NCI-H187 treated with DMSO at 0.1 percent for 48 hours (cell line): Measurements from ENCODE around the gene UBAC2.
"Not testable (repeated sequence)": the region's sequence is repeated elsewhere in the genome, so short reads cannot be mapped to it uniquely, and the experiment has no call there.

Experiments
- DNase-seq: peaks from one replicate; lab custom pipeline; 2025; lab: John Stamatoyannopoulos, UW

The UBAC2 gene

GRCh38 chr13:99249178-99249577 lies 48.5 kb downstream of the UBAC2 start:
- DNase-seq: not testable (repeated sequence)

GRCh38 chr13:99249606-99250005 lies 49.0 kb downstream of the UBAC2 start:
- not testable (repeated sequence) for DNase-seq

- no peak for DNase-seq
Measured at GRCh38 chr13:99250982-99251825, 50.5 kb downstream of the UBAC2 start.

- DNase-seq: no peak
Measured at GRCh38 chr13:99251921-99252320, 51.3 kb downstream of the UBAC2 start.

- no peak for DNase-seq
Measured at GRCh38 chr13:99254830-99255229, 54.2 kb downstream of the UBAC2 start.

GRCh38 chr13:99255271-99255670 lies 54.6 kb downstream of the UBAC2 start:
- no peak for DNase-seq

GRCh38 chr13:99256283-99256682 lies 55.6 kb downstream of the UBAC2 start:
- DNase-seq: no peak

GRCh38 chr13:99256709-99257108 lies 56.1 kb downstream of the UBAC2 start:
- DNase-seq: no peak

- DNase-seq: no peak
Measured at GRCh38 chr13:99257291-99257690, 56.6 kb downstream of the UBAC2 start.

GRCh38 chr13:99258210-99258860 lies 57.7 kb downstream of the UBAC2 start, which contains the start of gene GPR18:
TSS of gene GPR18 (minus strand) at chr13:99258379. CDS start at chr13:99255872, 2,507 bp downstream.
- DNase-seq: no peak

- no peak for DNase-seq
Measured at GRCh38 chr13:99258946-99259345, 58.3 kb downstream of the UBAC2 start.

GRCh38 chr13:99260216-99260615 lies 59.6 kb downstream of the UBAC2 start:
- no peak for DNase-seq

GRCh38 chr13:99261059-99261458 lies 60.4 kb downstream of the UBAC2 start:
- no peak for DNase-seq

- no peak for DNase-seq
Measured at GRCh38 chr13:99263126-99263785, 62.6 kb downstream of the UBAC2 start.

GRCh38 chr13:99264051-99264450 lies 63.4 kb downstream of the UBAC2 start:
- DNase-seq: no peak

GRCh38 chr13:99265162-99265800 lies 64.6 kb downstream of the UBAC2 start:
- no peak for DNase-seq

GRCh38 chr13:99265821-99266426 lies 65.3 kb downstream of the UBAC2 start:
- peak; percentile 32 for DNase-seq

- DNase-seq: no peak
Measured at GRCh38 chr13:99266827-99267226, 66.2 kb downstream of the UBAC2 start.

GRCh38 chr13:99267927-99268326 lies 67.3 kb downstream of the UBAC2 start:
- DNase-seq: no peak

- no peak for DNase-seq
Measured at GRCh38 chr13:99268822-99269221, 68.2 kb downstream of the UBAC2 start.

GRCh38 chr13:99269627-99270241 lies 69.1 kb downstream of the UBAC2 start:
- no peak for DNase-seq
